ENCODE data around the gene PDE6G. TPM values are rescaled to one million over a fixed set of nuclear protein-coding genes. Genes with fewer than 3 reads are reported as not detected.

Gene PDE6G
- total and polyA plus RNA-seq, 5 donors: 0.41 TPM; not detected in 4

Small RNA genes lying within 50 kb of the gene (microRNA-seq; reads per million reads assigned to microRNA genes)
- gene MIR6786: 0 reads per million in 2 donors

Other genes starting within 250 kb of the PDE6G start
- gene ACTG1, start 143.7 kb downstream of the PDE6G start, total RNA-seq: 100 to 1,000 TPM; 347 to 772 (median 510) TPM
- 410 TPM for gene ACTG1, start 143.7 kb downstream of the PDE6G start, polyA plus RNA-seq
- gene FSCN2, start 128.2 kb downstream of the PDE6G start, total RNA-seq: under 1 TPM; 0.45 to 0.63 (median 0.53) TPM
- 0.48 TPM for gene FSCN2, start 128.2 kb downstream of the PDE6G start, polyA plus RNA-seq
- 10 to 100 TPM; 12.0 to 15.3 (median 13.5) TPM for gene FAAP100, start 104.2 kb downstream of the PDE6G start, total RNA-seq
- gene FAAP100, start 104.2 kb downstream of the PDE6G start, polyA plus RNA-seq: 13.0 TPM
- gene NPLOC4, start 19.4 kb downstream of the PDE6G start, total RNA-seq: 100 to 1,000 TPM in 1 of 4 donors, 10 to 100 TPM in 3; 83.5 to 106 (median 89.5) TPM
- 36.8 TPM for gene NPLOC4, start 19.4 kb downstream of the PDE6G start, polyA plus RNA-seq
- gene TSPAN10, start 19.3 kb downstream of the PDE6G start, total RNA-seq: under 1 TPM in 2 of 4 donors, not detected in 2; 0.24 to 0.31 TPM
- 0.27 TPM for gene TSPAN10, start 19.3 kb downstream of the PDE6G start, polyA plus RNA-seq
- gene OXLD1, start 10.1 kb upstream of the PDE6G start, total RNA-seq: 10 to 100 TPM; 20.7 to 27.9 (median 24.6) TPM
- gene OXLD1, start 10.1 kb upstream of the PDE6G start, polyA plus RNA-seq: 41.0 TPM
- 1 to 10 TPM; 5.0 to 7.8 (median 6.7) TPM for gene CCDC137, start 10.2 kb upstream of the PDE6G start, total RNA-seq
- gene CCDC137, start 10.2 kb upstream of the PDE6G start, polyA plus RNA-seq: 10.9 TPM
- 10 to 100 TPM; 13.2 to 24.4 (median 16.8) TPM for gene ARL16, start 27.3 kb upstream of the PDE6G start, total RNA-seq
- 20.9 TPM for gene ARL16, start 27.3 kb upstream of the PDE6G start, polyA plus RNA-seq
- gene HGS, start 27.5 kb upstream of the PDE6G start, total RNA-seq: 10 to 100 TPM; 42.1 to 50.3 (median 47.9) TPM
- gene HGS, start 27.5 kb upstream of the PDE6G start, polyA plus RNA-seq: 48.6 TPM
- 100 to 1,000 TPM in 3 of 4 donors, 10 to 100 TPM in 1; 83.3 to 142 (median 112) TPM for gene MRPL12, start 46.8 kb upstream of the PDE6G start, total RNA-seq
- gene MRPL12, start 46.8 kb upstream of the PDE6G start, polyA plus RNA-seq: 310 TPM
- gene SLC25A10, start 55.7 kb upstream of the PDE6G start, total RNA-seq: 10 to 100 TPM in 1 of 4 donors, 1 to 10 TPM in 3; 5.9 to 11.4 (median 9.6) TPM
- 18.6 TPM for gene SLC25A10, start 55.7 kb upstream of the PDE6G start, polyA plus RNA-seq
- gene GCGR, start 147.6 kb upstream of the PDE6G start, total RNA-seq: not detected
- gene GCGR, start 147.6 kb upstream of the PDE6G start, polyA plus RNA-seq: not detected
- 100 to 1,000 TPM in 2 of 4 donors, 10 to 100 TPM in 2; 88.1 to 120 (median 96.5) TPM for gene MCRIP1, start 176.7 kb upstream of the PDE6G start, total RNA-seq
- 146 TPM for gene MCRIP1, start 176.7 kb upstream of the PDE6G start, polyA plus RNA-seq
- under 1 TPM in 1 of 4 donors, not detected in 3; 0.85 TPM for gene PPP1R27, start 178.5 kb upstream of the PDE6G start, total RNA-seq
- not detected for gene PPP1R27, start 178.5 kb upstream of the PDE6G start, polyA plus RNA-seq
- 100 to 1,000 TPM; 272 to 375 (median 350) TPM for gene P4HB, start 204.0 kb upstream of the PDE6G start, total RNA-seq
- gene P4HB, start 204.0 kb upstream of the PDE6G start, polyA plus RNA-seq: 278 TPM
- gene ARHGDIA, start 214.8 kb upstream of the PDE6G start, total RNA-seq: 100 to 1,000 TPM; 113 to 217 (median 142) TPM
- 101 TPM for gene ARHGDIA, start 214.8 kb upstream of the PDE6G start, polyA plus RNA-seq
- gene ALYREF, start 235.0 kb upstream of the PDE6G start, total RNA-seq: 10 to 100 TPM; 32.5 to 46.2 (median 39.1) TPM
- gene ALYREF, start 235.0 kb upstream of the PDE6G start, polyA plus RNA-seq: 18.9 TPM
- 100 to 1,000 TPM; 135 to 167 (median 148) TPM for gene ANAPC11, start 235.2 kb upstream of the PDE6G start, total RNA-seq
- 338 TPM for gene ANAPC11, start 235.2 kb upstream of the PDE6G start, polyA plus RNA-seq
- gene NPB, start 245.7 kb upstream of the PDE6G start, total RNA-seq: under 1 TPM; 0.14 to 0.53 (median 0.29) TPM
- gene NPB, start 245.7 kb upstream of the PDE6G start, polyA plus RNA-seq: 0.32 TPM

Measured in right cardiac atrium (tissue), 5 donors.